Spleen (tissue), 11 donors: ENCODE data around the gene EEF1G. TPM values are rescaled to one million over a fixed set of nuclear protein-coding genes. Genes with fewer than 3 reads are reported as not detected.

Source experiments
- DNase-seq: peaks from one replicate; pipeline ENCODE4 v3.0.0-alpha.2; 2020
- H3K27ac ChIP-seq, 8 donors: fragments of 200-600 bp; sonication (generic) in 7 of 8; 1 replicate in 4 of 8; 2 replicates in 4 of 8; pipeline versions ENCODE4 v1.5.0 to v1.8.0; 2016 to 2021; ENCODE audit warnings: inconsistent platforms in 4 of 8, mild to moderate bottlenecking in 4 of 8, moderate library complexity in 1 of 8
- H3K27me3 ChIP-seq, 7 donors: fragments of 200-600 bp; sonication (generic) in 6 of 7; replicated peaks in 1 of 7; 1 replicate in 4 of 7; 2 replicates in 3 of 7; pipeline versions ENCODE4 v1.5.0 to v1.8.0; 2016 to 2021; ENCODE audit warnings: inconsistent platforms in 3 of 7, mild to moderate bottlenecking in 1 of 7
- H3K36me3 ChIP-seq, 6 donors: fragments of 200-600 bp; sonication (generic) in 5 of 6; 1 replicate in 4 of 6; 2 replicates in 2 of 6; pipeline versions ENCODE4 v1.5.0 to v1.8.0; 2016 to 2021; ENCODE audit warnings: inconsistent platforms in 2 of 6
- H3K4me1 ChIP-seq, 6 donors: fragments of 200-600 bp; sonication (generic) in 5 of 6; 1 replicate in 3 of 6; 2 replicates in 3 of 6; pipeline versions ENCODE4 v1.5.0 to v1.8.0; 2016 to 2021; ENCODE audit warnings: inconsistent platforms in 3 of 6
- H3K4me3 ChIP-seq, 8 donors: fragments of 200-600 bp; sonication (generic) in 7 of 8; 1 replicate in 4 of 8; 2 replicates in 4 of 8; pipeline versions ENCODE4 v1.5.0 to v1.8.0; 2016 to 2021; ENCODE audit warnings: inconsistent platforms in 4 of 8, mild to moderate bottlenecking in 4 of 8, moderate library complexity in 2 of 8
- H3K9me3 ChIP-seq, 8 donors: fragments of 200-600 bp; sonication (generic) in 7 of 8; 1 replicate in 4 of 8; 2 replicates in 4 of 8; pipeline versions ENCODE4 v1.5.0 to v1.8.0; 2016 to 2021; ENCODE audit warnings: inconsistent platforms in 4 of 8
- CTCF ChIP-seq, 11 experiments: fragments of 200-600 bp in 7 of 11; fragments of 450-650 bp in 4 of 11; sonication (generic) in 4 of 11; IDR thresholded peaks in 8 of 11; conservative IDR thresholded peaks in 3 of 11; 1 replicate in 7 of 11; 2 replicates in 4 of 11; pipeline versions ENCODE4 v1.4.0 to v1.8.0; 2016 to 2021; ENCODE audit warnings: antibody characterized with exemption in 11 of 11, inconsistent platforms in 4 of 11, mild to moderate bottlenecking in 1 of 11
- POLR2A ChIP-seq, 3 donors: fragments of 450-650 bp; IDR thresholded peaks; one replicate each; pipeline ENCODE4 v1.5.1; 2017; ENCODE audit warnings: antibody characterized with exemption in 3 of 3, mild to moderate bottlenecking in 1 of 3
- POLR2AphosphoS5 ChIP-seq, 3 donors: sonication (generic); formaldehyde crosslinking; IDR thresholded peaks; one replicate each; pipeline ENCODE4 v1.5.1; 2017; ENCODE audit warnings: antibody characterized with exemption in 3 of 3
- WGBS, 5 donors: extraction: QIAGEN DNeasy Blood & Tissue Kit in 3 of 5; methylation state at CpG; one replicate each; pipeline versions ENCODE4 v1.1.5 to v1.1.7; 2013 to 2018; 5-methylcytosine and 5-hydroxymethylcytosine counted together
- intact Hi-C: fragments of 100-400 bp; cut with DNase I; formaldehyde crosslinking; loops from one replicate; pipeline ENCODE4 v1.15.0; 2023; ENCODE audit warnings: low total_unique reads
- polyA plus RNA-seq, 3 donors: library from polyadenylated mRNA; stranded (reverse); fragments of 200-250 nt; gene quantifications; one replicate each; pipeline ENCODE4 v1.2.1, GENCODE V29; 2013
- total RNA-seq, 7 donors: library from RNA; depleted of rRNA in 3 of 7; stranded (reverse); fragments of >200 nt in 3 of 7; fragmentation: NEBNext Ultra II Directional in 4 of 7; extraction: Animal tissue kit (Norgen Biotek cat#: 25700) in 4 of 7; gene quantifications; one replicate each; pipeline versions ENCODE4 v1.1.0 to v1.2.1, GENCODE V29; 2016 to 2021
- donor health status: healthy with polysubstance abuse.
- donor health status: DM: no; HTN: no; CAD: no; lungs with moderate emphysema.
- donor health status: DM: no; HTN: no; CAD: no.
- donor health status: Bipolar disorder and iron deficiency.
- donor health status: healthy.
- donor health status: DM: no; HTN: no; CAD: no.
- donor health status: DM: yes; HTN: yes; CAD: no.

The EEF1G gene
- total and polyA plus RNA-seq, 10 donors, result 989 to 2,501 (median 1,368) TPM

- Histone ChIP-seq H3K4me3 (no peak overlapping the region), H3K27me3 (no peaks in the 10 kb centered on the region), H3K27ac (peak overlapping the region in 3 of 8 donors; percentile 13 to 40 (median 31)), H3K4me1 (peaks cover 28 to 49% (median 41%) of the 10 kb centered on the region in 6 donors), H3K36me3 (peaks cover 0 to 59% (median 42%) of the 10 kb centered on the region in 6 donors), H3K9me3 (no peaks in the 10 kb centered on the region)
- intact Hi-C loops, result no loop called here
- no peak for TF ChIP-seq POLR2A (IDR thresholded peaks at IDR 0.05)
- peak in 2 of 3 donors; percentile 11 to 50 for TF ChIP-seq POLR2AphosphoS5 (IDR thresholded peaks at IDR 0.05)
- no peak for TF ChIP-seq CTCF (IDR thresholded peaks at IDR 0.05 in 8 of 11, conservative IDR thresholded peaks at IDR 0.05 in 3 of 11)
- 85 to 95% (median 88%) methylated on average over 12 of the region's 12 CpGs for WGBS, 5 donors
- no peak for DNase-seq
Observed at GRCh38 chr11:62535802-62536201, 37.9 kb downstream of the EEF1G start.

DNA sequence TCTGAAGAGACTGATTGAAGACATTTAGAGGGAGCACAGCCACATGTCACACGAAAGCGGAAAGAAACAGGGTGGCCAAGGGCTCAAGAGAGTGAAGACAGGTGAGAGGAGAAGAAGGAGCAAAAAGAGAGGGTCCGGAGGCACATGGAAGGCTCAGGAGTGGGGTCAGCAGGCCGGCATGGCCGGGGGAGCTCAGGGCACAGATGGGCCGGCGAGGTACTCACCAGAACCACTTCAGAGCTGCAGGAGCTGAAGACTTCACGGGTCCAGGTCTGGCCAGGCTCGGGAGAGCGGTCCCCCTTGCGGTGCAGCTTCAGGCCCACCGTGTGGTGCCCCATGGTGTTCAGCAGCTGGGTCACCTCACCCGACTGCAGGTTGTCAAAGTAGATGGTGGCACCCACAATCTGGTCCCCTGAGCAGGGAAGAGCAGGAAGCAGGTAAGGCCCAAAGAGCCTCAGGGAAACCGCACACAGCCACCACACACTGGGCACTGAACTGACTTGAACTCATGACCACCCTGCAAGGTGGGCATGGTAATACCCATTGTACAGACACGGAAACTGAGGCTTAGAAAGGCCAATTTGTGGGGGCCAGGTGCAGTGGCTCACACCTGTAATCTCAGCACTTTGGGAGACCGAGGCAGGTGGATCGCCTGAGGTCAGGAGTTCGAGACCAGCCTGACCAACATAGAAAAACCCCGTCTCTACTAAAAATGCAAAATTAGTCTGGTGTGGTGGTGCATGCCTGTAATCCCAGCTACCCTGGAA is 38.7 kb downstream of the EEF1G start:
- H3K27me3 ChIP-seq, result no peaks in the 10 kb centered on the region
- H3K36me3 ChIP-seq, result peaks cover 0 to 68% (median 44%) of the 10 kb centered on the region in 6 donors
- 91 to 96% (median 94%) methylated on average over 13 to 19 of the region's 19 CpGs for WGBS, 5 donors
- H3K9me3 ChIP-seq, result no peaks in the 10 kb centered on the region
- H3K27ac ChIP-seq, result no peak overlapping the region
- intact Hi-C loops, result no loop called here
- no peak overlapping the region for H3K4me3 ChIP-seq
- TF ChIP-seq CTCF (IDR thresholded peaks at IDR 0.05 in 8 of 11, conservative IDR thresholded peaks at IDR 0.05 in 3 of 11) (no peak), POLR2A (IDR thresholded peaks at IDR 0.05) (no peak), POLR2AphosphoS5 (IDR thresholded peaks at IDR 0.05) (no peak)
- DNase-seq, result no peak
- H3K4me1 ChIP-seq, result peaks cover 19 to 41% (median 32%) of the 10 kb centered on the region in 6 donors

DNA sequence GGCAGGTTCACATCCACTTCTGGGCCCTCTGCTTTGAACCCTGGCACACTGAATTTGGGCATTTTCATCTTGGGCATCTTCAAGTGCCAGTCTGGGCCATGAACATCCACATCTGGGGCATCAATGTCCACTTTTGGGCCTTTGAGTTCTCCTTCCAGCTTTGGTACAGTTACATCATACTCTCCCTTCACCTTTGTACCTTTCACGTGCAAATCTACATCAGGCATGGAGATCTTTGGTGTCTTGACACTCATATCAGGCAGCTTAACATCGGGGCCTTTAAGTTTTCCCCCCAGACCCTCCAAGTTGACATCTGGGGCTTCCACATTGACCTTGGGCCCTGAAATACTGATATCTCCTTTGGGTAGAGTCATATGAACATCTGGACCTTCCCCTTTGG is 41.6 kb downstream of the EEF1G start:
- H3K36me3 ChIP-seq, result peaks cover 0 to 96% (median 47%) of the 10 kb centered on the region in 6 donors
- intact Hi-C loops, result no loop called here
- 93 to 97% (median 94%) methylated on average over 2 of the region's 2 CpGs for WGBS, 5 donors

More for the DNA sequence above, 41.6 kb downstream of the EEF1G start:
- Histone ChIP-seq H3K4me1 (peaks cover 0 to 13% (median 7%) of the 10 kb centered on the region in 6 donors), H3K9me3 (no peaks in the 10 kb centered on the region), H3K27ac (no peak overlapping the region), H3K27me3 (no peaks in the 10 kb centered on the region), H3K4me3 (no peak overlapping the region)
- TF ChIP-seq POLR2AphosphoS5 (IDR thresholded peaks at IDR 0.05) (no peak), POLR2A (IDR thresholded peaks at IDR 0.05) (no peak), CTCF (IDR thresholded peaks at IDR 0.05 in 8 of 11, conservative IDR thresholded peaks at IDR 0.05 in 3 of 11) (no peak)
- no peak for DNase-seq
